ENCODE data around the gene KCNJ16.
A peak's percentile ranks its signal among the peaks of the same experiment; 100 is the strongest.

Gene KCNJ16

DNA sequence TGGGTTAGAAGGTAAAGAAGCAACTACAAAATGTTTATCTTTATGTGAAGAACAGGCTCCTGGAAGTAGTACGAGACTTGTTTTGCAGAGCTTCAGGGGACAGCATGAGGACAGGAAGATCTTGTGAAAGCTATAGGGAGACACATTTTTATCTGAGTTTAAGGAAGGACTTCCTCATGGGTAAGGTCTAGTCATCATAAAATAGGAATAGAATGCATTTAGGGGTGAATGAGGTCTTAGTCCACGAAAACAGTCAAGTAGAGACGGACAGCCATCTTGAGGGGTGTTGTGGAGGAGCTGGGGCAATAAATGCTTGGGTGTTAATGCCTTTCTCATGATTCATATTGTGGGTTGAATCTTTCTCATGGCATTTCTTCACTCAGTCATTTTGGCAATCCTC is 24.3 kb downstream of the KCNJ16 start:
- DNase-seq: peak; percentile 4 to 7

DNA sequence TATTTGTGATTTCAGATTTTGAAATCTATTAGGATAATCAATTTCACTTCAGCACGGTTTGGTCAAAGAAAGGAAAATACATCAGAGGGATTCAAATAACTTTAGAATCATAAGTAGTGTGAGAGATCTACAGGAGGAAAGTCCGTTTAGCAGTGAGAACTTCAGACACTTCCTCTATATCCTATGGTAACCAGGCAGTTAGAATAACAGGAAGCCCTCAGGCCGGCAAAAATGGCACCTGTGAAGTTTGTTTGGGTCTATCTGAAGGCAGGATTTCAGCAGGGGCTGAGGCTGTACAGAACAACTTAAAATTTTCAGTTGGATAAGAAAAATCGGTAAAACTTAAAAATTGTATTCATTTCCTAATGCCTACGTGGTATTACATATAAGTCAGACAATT is 24.9 kb downstream of the KCNJ16 start:
- peak in 1 of 2 donors; percentile 20 for DNase-seq

- DNase-seq: no peak
Measured at GRCh38 chr17:70100983-70101382, 26.0 kb downstream of the KCNJ16 start.

DNA sequence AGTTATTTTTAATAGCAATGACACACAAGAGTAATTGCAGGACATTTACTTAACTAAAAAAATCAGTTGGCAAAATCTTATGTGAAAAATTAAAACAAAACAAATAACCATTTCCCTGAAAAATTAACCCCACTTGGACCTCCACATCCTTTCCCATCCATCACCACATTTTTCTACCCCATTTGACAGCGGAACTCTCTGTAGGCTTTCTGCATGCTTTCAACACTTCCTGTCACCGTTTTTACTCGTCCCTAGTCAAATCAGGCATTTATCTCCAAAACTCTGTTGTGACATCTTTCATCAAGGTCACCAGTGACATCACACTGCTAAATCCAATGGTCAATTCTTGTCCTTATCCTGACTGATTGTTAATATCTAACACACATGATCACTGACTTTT is 27.5 kb downstream of the KCNJ16 start:
- DNase-seq: no peak

- DNase-seq: no peak
Measured at GRCh38 chr17:70104791-70105523, 29.9 kb downstream of the KCNJ16 start.

DNA sequence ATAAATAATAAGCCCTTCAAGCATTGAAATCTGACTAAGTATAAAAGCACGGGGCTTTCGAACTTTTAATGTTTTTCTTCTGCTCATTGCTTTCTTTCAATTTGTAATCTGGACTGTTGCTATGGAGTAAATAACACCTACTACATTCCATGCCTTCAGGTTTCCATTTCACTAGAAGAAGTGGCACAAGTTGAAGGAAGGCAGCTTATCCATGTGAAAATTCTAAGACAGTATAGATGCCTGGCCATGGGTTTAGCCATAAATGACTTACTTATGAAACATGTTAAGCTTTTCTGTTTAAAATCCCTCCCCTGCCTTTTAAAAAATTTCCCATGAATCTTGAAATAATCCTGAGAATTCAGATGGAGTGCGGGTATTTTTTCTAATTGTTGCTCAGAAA is 30.6 kb downstream of the KCNJ16 start:
- no peak for DNase-seq

GRCh38 chr17:70106551-70106950 is 31.5 kb downstream of the KCNJ16 start:
- DNase-seq: no peak

DNA sequence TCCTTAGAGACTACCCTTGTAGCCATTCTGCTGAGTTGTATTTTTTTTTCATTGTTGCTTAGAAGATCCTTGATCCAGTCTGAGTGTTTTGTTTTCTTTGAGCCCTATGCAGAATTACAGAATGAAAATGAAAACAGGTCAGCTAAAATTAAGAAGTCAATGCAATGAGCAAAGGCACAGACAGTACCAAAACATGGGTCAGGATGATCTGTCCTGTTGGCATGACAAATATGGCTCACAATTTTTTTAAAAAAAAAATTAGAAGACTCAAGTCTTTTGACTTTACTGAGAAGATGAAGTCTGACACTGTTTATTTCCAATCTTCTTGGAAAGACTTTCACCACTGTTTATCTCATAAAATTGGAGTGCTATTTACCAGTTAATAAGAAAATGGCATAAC is 32.4 kb downstream of the KCNJ16 start:
- no peak for DNase-seq

DNA sequence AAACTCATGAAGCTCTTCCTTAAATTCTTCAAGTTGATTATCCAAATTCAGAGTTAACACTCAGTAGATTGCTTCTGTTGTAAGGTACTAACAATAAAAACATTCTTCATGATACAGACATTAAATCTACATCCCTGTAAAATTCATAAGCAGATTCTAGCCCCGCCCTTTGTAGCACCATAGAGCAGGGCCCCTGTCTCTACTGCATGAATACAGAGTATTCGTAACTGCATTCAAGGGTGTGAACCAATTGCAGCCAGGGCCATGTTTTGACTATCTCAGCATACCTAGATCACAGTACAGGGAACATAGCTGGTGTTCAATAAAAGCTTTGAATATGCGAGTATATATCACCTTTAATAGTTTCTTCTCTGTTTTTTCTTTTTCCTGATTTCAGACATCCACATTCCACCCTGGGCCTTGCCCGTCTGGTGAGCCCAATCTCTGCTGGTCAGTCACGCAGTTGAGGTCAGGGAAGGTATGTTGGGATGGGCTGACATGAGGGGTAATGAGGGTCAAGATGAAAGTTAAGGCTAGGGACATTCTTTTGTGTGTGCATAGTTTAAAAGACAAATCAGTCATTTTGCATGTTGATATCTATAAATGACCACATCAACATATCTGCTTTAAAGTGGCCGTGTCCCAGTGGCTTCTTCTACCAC is 33.0 kb downstream of the KCNJ16 start:
- DNase-seq: no peak

- no peak for DNase-seq
Measured at GRCh38 chr17:70109497-70109896, 34.5 kb downstream of the KCNJ16 start.

GRCh38 chr17:70110443-70110880 is 35.4 kb downstream of the KCNJ16 start:
- no peak for DNase-seq

GRCh38 chr17:70111201-70111600 is 36.2 kb downstream of the KCNJ16 start:
- DNase-seq: no peak

- no peak for DNase-seq
Measured at GRCh38 chr17:70114405-70114804, 39.4 kb downstream of the KCNJ16 start.

DNA sequence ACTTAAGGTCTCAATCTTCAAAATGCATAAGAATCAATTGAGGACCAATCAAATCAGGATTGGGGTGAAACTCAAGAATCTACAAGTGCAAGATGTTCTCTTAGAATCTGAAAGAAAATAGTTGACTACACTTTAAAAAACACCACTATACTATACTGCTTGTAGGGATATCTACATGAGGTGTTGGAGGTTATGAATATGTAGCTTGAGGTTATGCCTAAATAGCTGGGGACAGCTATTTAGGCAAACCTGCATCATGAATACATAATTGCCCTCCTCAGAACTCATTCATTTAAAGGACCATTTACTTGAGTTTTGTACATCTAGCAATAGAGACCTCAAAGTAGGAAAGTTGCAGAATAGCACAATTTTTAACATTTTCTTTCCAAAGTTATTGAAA is 40.1 kb downstream of the KCNJ16 start:
- DNase-seq: no peak

GRCh38 chr17:70116919-70117318 is 41.9 kb downstream of the KCNJ16 start:
- DNase-seq: no peak

DNA sequence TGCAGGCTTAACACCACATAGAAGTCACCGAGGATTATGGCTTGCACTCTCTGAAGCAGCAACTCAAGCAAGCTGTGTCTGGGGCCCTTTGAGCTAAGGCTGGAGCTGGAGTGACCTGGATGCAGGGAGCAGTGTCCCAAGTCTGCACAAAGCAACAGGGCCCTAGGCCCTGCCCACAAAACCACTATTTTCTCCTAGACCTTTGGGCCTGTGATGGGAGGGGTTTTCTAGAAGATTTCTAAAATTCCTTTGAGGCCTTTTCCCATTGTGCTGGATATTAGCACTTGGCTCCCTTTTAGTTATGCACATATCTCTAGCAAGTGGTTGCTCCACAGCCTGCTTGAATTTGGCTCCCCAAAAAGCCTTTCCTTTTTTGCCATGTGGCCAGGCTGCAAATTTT is 44.5 kb downstream of the KCNJ16 start:
- no peak for DNase-seq

- DNase-seq: peak; percentile 62 to 71
Measured at GRCh38 chr17:70119983-70120382, 45.0 kb downstream of the KCNJ16 start.

DNA sequence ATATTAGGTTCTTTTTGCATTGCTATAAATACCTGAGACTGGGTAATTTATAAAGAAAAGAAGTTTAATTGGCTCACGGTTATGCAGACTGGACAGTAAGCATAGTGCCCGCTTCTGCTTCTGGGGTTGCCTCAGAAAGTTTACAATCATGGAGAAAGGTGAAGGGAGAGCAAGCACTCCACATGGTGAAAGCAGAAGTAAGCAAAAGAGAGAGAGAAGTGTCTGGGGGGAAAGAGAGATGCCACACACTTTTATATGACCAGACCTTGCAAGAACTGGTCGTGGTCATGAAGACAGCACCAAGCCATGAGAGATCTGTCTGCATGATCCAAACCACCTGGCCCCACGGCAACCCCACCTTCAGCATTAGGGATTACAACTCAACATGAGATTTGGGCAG is 45.4 kb downstream of the KCNJ16 start:
- DNase-seq: no peak

DNA sequence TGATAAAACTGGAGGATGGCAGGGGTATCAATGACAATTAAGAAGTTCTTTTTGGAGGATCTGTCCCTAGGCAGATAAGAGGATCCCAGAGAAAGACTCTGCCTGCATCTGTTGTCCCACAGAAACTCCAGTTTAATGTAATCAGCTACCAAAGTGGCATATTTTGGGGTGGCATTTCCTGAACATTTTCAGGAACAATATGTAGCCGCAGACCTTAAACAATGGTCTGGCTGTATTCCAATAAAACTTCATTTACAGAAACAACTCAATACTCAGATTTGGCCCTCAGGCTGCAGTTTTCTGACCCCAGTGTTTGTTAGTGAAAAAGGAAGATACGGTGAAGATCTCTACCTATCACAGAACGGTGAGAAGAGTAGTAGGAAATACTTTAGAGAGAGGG is 46.1 kb downstream of the KCNJ16 start:
- peak; percentile 60 to 67 for DNase-seq

GRCh38 chr17:70123193-70123592 is 48.2 kb downstream of the KCNJ16 start:
- DNase-seq: peak; percentile 74 to 75

DNA sequence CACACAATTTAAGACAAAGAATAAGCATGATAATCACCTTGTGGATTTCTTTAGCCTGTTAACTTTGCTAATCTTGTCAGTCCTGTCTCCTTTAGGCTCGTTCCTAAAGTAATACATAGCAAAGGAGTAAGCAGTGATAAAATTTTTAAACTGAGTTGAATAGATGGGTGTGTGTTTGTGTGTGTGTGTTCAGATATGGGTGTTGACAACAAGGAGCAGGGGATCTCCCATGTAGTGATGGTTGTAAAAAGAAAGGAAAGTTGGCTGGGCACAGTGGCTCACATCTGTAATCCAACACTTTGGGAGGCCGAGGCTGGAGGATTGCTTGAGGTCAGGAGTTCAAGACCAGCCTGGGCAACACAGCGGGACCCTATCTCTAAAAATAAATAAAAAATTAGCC is 49.7 kb downstream of the KCNJ16 start:
- DNase-seq: no peak

GRCh38 chr17:70127221-70127873 is 52.3 kb downstream of the KCNJ16 start:
- no peak for DNase-seq

DNA sequence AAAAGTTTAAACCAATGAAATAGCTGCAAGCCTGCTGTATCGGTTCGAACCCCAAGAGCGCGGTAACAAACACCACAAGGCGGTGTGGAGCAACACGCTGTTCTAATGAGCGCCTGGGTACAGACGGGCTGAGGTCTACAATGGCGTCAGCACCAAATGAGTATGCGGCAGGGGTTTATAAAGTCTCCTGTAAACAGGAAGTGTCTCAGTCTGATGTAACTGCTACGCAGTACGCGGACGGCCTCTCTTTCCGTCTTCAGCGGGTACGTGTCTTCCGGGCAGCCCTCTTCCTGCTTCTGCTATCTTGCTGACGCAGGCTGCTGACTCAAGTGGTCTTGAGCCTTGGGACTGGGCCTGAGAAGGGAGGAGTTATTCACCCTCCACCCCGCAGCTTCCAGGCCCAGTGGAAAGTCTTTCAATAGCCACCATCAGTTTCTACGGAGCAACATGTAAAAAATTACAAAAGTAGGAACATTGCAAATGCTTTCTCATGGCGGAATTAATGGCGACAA is 53.8 kb downstream of the KCNJ16 start:
- no peak for DNase-seq

GRCh38 chr17:70130289-70130688 is 55.3 kb downstream of the KCNJ16 start:
- no peak for DNase-seq
